HepG2 (cell line): ENCODE results near the gene CTRL. TPM values are rescaled to one million over a fixed set of nuclear protein-coding genes. Genes with fewer than 3 reads are reported as not detected.

Experiments used
- CEBPG ChIP-seq: IDR thresholded peaks from 2 replicates; pipeline ENCODE4 v1.6.1; 2016
- DRAP1 ChIP-seq: IDR thresholded peaks from 2 replicates; pipeline ENCODE4 v1.6.1; 2016; ENCODE audit warnings: missing genetic modification reagents, missing compliant biosample characterization
- ETV6 ChIP-seq: sonication (generic); formaldehyde crosslinking; conservative IDR thresholded peaks from 2 replicates; pipeline ENCODE4 v1.4.0; 2020; ENCODE audit warnings: missing genetic modification reagents
- RCOR2 ChIP-seq: IDR thresholded peaks from 2 replicates; pipeline ENCODE4 v1.6.1; 2016; ENCODE audit warnings: missing biosample characterization, missing genetic modification reagents
- RNF219 ChIP-seq: sonication (generic); formaldehyde crosslinking; IDR thresholded peaks from 2 replicates; pipeline ENCODE4 v1.5.0; 2020; ENCODE audit warnings: mild to moderate bottlenecking, missing genetic modification reagents
- STAT6 ChIP-seq: sonication (generic); formaldehyde crosslinking; IDR thresholded peaks from 2 replicates; pipeline ENCODE4 v1.4.0; 2020; ENCODE audit warnings: missing genetic modification reagents, mild to moderate bottlenecking, borderline replicate concordance
- ZNF224 ChIP-seq: sonication (generic); formaldehyde crosslinking; IDR thresholded peaks from 2 replicates; pipeline ENCODE4 v1.5.0; 2020; ENCODE audit warnings: mild to moderate bottlenecking, missing genetic modification reagents
- ZNF883 ChIP-seq: sonication (generic); formaldehyde crosslinking; IDR thresholded peaks from 2 replicates; pipeline ENCODE4 v1.5.1; 2020; ENCODE audit warnings: mild to moderate bottlenecking, missing genetic modification reagents; ENCODE audit errors: not compliant biosample characterization
- ZNF891 ChIP-seq: sonication (generic); formaldehyde crosslinking; IDR thresholded peaks from 2 replicates; pipeline ENCODE4 v1.5.0; 2020; ENCODE audit warnings: mild to moderate bottlenecking, missing genetic modification reagents
- polyA plus RNA-seq, 8 experiments: library from polyadenylated mRNA; depleted of rRNA in 3 of 8; stranded (reverse) in 7 of 8; unstranded in 1 of 8; fragments of >200 nt; fragmentation: Illumina TruSeq in 4 of 8; extraction: Trizol in 4 of 8; gene quantifications; 2 replicates each; pipeline versions ENCODE4 v1.2.1 to v1.2.3, GENCODE V29; 2011 to 2016; ENCODE audit warnings: low read depth in 4 of 8, missing spikeins in 1 of 8, mixed read lengths in 1 of 8; ENCODE audit not compliant: insufficient read depth in 1 of 8
- total RNA-seq, 5 experiments: library from RNA; depleted of rRNA; stranded (reverse); fragments of >200 nt; fragmentation: Illumina TruSeq; extraction: Trizol; gene quantifications; 2 replicates each; pipeline ENCODE4 v1.2.3, GENCODE V29; 2016; ENCODE audit warnings: low read depth in 1 of 5
- TF ChIP-seq, protein P1 (sequence below), 2 experiments: sonication (generic) in 1 of 2; formaldehyde crosslinking in 1 of 2; IDR thresholded peaks; 2 replicates each; pipeline versions ENCODE4 v1.4.0 to v1.6.1; 2018 to 2020; ENCODE audit warnings: missing genetic modification reagents in 2 of 2, borderline replicate concordance in 1 of 2, low read depth in 1 of 2, mild to moderate bottlenecking in 1 of 2, missing biosample characterization in 1 of 2
- TF ChIP-seq, protein P2 (sequence below): sonication (generic); formaldehyde crosslinking; IDR thresholded peaks from 2 replicates; pipeline ENCODE4 v1.5.1; 2020; ENCODE audit warnings: mild to moderate bottlenecking, missing genetic modification reagents, borderline replicate concordance
- TF ChIP-seq, protein P3 (sequence below): conservative IDR thresholded peaks from 2 replicates; pipeline ENCODE4 v1.6.1; 2018; ENCODE audit warnings: missing genetic modification reagents

Gene CTRL
- total and polyA plus RNA-seq, 2 of the 13 experiments (the other 11 are each of a cell fraction or from before 2014, with no cell fraction given), result 1.9 to 2.7 TPM

- TF ChIP-seq STAT6 (peak; percentile 88), DRAP1 (CRISPR knock-in tag) (peak; percentile 73), ZNF891 (CRISPR knock-in tag) (peak; percentile 93), RCOR2 (CRISPR knock-in tag) (peak; percentile 100), ZNF883 (CRISPR knock-in tag) (peak; percentile 82), ZNF224 (CRISPR knock-in tag) (peak; percentile 86; the same call in 1 of the 2 replicates), CEBPG (CRISPR knock-in tag) (peak; percentile 27), ETV6 (peak; percentile 68), RNF219 (CRISPR knock-in tag) (0 out of 2 replicates have a peak, but pooled peaks have one; percentile 28)
- TF ChIP-seq, protein P1, sequence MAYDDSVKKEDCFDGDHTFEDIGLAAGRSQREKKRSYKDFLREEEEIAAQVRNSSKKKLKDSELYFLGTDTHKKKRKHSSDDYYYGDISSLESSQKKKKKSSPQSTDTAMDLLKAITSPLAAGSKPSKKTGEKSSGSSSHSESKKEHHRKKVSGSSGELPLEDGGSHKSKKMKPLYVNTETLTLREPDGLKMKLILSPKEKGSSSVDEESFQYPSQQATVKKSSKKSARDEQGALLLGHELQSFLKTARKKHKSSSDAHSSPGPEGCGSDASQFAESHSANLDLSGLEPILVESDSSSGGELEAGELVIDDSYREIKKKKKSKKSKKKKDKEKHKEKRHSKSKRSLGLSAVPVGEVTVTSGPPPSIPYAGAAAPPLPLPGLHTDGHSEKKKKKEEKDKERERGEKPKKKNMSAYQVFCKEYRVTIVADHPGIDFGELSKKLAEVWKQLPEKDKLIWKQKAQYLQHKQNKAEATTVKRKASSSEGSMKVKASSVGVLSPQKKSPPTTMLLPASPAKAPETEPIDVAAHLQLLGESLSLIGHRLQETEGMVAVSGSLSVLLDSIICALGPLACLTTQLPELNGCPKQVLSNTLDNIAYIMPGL (CRISPR knock-in tag; IDR thresholded peaks at IDR 0.05; ENCODE audit: borderline replicate concordance in 1 of 2, low read depth in 1 of 2), result peak; percentile 49 to 74; a peak in 2 of 4 replicates
- TF ChIP-seq, protein P2, sequence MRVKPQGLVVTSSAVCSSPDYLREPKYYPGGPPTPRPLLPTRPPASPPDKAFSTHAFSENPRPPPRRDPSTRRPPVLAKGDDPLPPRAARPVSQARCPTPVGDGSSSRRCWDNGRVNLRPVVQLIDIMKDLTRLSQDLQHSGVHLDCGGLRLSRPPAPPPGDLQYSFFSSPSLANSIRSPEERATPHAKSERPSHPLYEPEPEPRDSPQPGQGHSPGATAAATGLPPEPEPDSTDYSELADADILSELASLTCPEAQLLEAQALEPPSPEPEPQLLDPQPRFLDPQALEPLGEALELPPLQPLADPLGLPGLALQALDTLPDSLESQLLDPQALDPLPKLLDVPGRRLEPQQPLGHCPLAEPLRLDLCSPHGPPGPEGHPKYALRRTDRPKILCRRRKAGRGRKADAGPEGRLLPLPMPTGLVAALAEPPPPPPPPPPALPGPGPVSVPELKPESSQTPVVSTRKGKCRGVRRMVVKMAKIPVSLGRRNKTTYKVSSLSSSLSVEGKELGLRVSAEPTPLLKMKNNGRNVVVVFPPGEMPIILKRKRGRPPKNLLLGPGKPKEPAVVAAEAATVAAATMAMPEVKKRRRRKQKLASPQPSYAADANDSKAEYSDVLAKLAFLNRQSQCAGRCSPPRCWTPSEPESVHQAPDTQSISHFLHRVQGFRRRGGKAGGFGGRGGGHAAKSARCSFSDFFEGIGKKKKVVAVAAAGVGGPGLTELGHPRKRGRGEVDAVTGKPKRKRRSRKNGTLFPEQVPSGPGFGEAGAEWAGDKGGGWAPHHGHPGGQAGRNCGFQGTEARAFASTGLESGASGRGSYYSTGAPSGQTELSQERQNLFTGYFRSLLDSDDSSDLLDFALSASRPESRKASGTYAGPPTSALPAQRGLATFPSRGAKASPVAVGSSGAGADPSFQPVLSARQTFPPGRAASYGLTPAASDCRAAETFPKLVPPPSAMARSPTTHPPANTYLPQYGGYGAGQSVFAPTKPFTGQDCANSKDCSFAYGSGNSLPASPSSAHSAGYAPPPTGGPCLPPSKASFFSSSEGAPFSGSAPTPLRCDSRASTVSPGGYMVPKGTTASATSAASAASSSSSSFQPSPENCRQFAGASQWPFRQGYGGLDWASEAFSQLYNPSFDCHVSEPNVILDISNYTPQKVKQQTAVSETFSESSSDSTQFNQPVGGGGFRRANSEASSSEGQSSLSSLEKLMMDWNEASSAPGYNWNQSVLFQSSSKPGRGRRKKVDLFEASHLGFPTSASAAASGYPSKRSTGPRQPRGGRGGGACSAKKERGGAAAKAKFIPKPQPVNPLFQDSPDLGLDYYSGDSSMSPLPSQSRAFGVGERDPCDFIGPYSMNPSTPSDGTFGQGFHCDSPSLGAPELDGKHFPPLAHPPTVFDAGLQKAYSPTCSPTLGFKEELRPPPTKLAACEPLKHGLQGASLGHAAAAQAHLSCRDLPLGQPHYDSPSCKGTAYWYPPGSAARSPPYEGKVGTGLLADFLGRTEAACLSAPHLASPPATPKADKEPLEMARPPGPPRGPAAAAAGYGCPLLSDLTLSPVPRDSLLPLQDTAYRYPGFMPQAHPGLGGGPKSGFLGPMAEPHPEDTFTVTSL (CRISPR knock-in tag), result peak; percentile 7; the same call in 1 of the 2 replicates
- TF ChIP-seq, protein P3, sequence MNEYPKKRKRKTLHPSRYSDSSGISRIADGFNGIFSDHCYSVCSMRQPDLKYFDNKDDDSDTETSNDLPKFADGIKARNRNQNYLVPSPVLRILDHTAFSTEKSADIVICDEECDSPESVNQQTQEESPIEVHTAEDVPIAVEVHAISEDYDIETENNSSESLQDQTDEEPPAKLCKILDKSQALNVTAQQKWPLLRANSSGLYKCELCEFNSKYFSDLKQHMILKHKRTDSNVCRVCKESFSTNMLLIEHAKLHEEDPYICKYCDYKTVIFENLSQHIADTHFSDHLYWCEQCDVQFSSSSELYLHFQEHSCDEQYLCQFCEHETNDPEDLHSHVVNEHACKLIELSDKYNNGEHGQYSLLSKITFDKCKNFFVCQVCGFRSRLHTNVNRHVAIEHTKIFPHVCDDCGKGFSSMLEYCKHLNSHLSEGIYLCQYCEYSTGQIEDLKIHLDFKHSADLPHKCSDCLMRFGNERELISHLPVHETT (CRISPR knock-in tag), result peak; percentile 89
These were observed 37.0 kb upstream of the CTRL start, which contains the start of gene SLC12A4 (continued) for GRCh38 chr16:67968400-67969253.
